K562 (cell line): ENCODE data around the gene APEX2. TPM values are rescaled to one million over a fixed set of nuclear protein-coding genes. Genes with fewer than 3 reads are reported as not detected.

Experiments
- CEBPB ChIP-seq: fragments of 450-650 bp; IDR thresholded peaks from 2 replicates; pipeline ENCODE4 v1.6.1; 2016; ENCODE audit warnings: missing genetic modification characterization, missing compliant biosample characterization
- CGGBP1 ChIP-seq: fragments of 250-450 bp; sonication (Bioruptor Pico); IDR thresholded peaks from 2 replicates; pipeline ENCODE4 v1.9.0; 2021; ENCODE audit warnings: mild to moderate bottlenecking
- DMBX1 ChIP-seq: fragments of 250-450 bp; sonication (Bioruptor Pico); IDR thresholded peaks from 2 replicates; pipeline ENCODE4 v1.8.0; 2022; ENCODE audit warnings: inconsistent platforms, mild to moderate bottlenecking, moderate library complexity, borderline replicate concordance
- DPF2 ChIP-seq: fragments of 450-650 bp; IDR thresholded peaks from 2 replicates; pipeline ENCODE4 v1.6.1; 2016
- E2F1 ChIP-seq: sonication (generic); formaldehyde crosslinking; IDR thresholded peaks from 2 replicates; pipeline ENCODE4 v1.8.1; 2023; ENCODE audit warnings: mild to moderate bottlenecking, missing genetic modification reagents, moderate library complexity
- GABPA ChIP-seq: fragments of 200-800 bp; sonication (Bioruptor generic); conservative IDR thresholded peaks from 2 replicates; pipeline ENCODE4 v1.6.1; 2016; ENCODE audit warnings: low read depth, missing genetic modification characterization, missing compliant biosample characterization
- GATAD2A ChIP-seq: fragments of 450-650 bp; IDR thresholded peaks from 2 replicates; pipeline ENCODE4 v1.6.1; 2017
- HNRNPLL ChIP-seq: fragments of 200-400 bp; formaldehyde crosslinking; IDR thresholded peaks from 2 replicates; pipeline ENCODE4 v1.6.1; 2017; ENCODE audit warnings: low read length, low read depth, mild to moderate bottlenecking; ENCODE audit not compliant: poor library complexity, severe bottlenecking
- ILK ChIP-seq: fragments of 450-650 bp; IDR thresholded peaks from 2 replicates; pipeline ENCODE4 v1.6.1; 2016; ENCODE audit warnings: missing genetic modification characterization, low read depth, mild to moderate bottlenecking, missing compliant biosample characterization, moderate library complexity, borderline replicate concordance
- KAT8 ChIP-seq: fragments of 450-650 bp; IDR thresholded peaks from 2 replicates; pipeline ENCODE4 v1.6.1; 2016; ENCODE audit warnings: low read depth, mild to moderate bottlenecking
- KDM1A ChIP-seq, 2 experiments: fragments of 450-650 bp; IDR thresholded peaks; 2 replicates each; pipeline ENCODE4 v1.6.1; 2016; ENCODE audit warnings: mild to moderate bottlenecking in 2 of 2
- MIER1 ChIP-seq: fragments of 450-650 bp; IDR thresholded peaks from 2 replicates; pipeline ENCODE4 v1.6.1; 2016; ENCODE audit warnings: antibody characterized with exemption, mild to moderate bottlenecking, low read depth
- NFE2 ChIP-seq: IDR thresholded peaks from 2 replicates; pipeline ENCODE4 v1.6.1; 2014; ENCODE audit warnings: antibody characterized with exemption, low read depth
- PCBP2 ChIP-seq: fragments of 200-400 bp; formaldehyde crosslinking; IDR thresholded peaks from 2 replicates; pipeline ENCODE4 v1.6.1; 2018; ENCODE audit warnings: low read length, low read depth, mild to moderate bottlenecking, moderate library complexity; ENCODE audit not compliant: poor library complexity, severe bottlenecking
- PHF8 ChIP-seq: fragments of 200-600 bp; sonication (generic); IDR thresholded peaks from 2 replicates; pipeline ENCODE4 v1.6.1; 2012; ENCODE audit warnings: mixed run types, mild to moderate bottlenecking, inconsistent platforms, low read length, moderate library complexity, borderline replicate concordance
- POLR2AphosphoS5 ChIP-seq: IDR thresholded peaks from 2 replicates; pipeline ENCODE4 v1.6.1; 2011; ENCODE audit warnings: mild to moderate bottlenecking, low read depth, low read length, moderate library complexity; ENCODE audit not compliant: control insufficient read depth, insufficient read depth
- SP1 ChIP-seq: sonication (generic); formaldehyde crosslinking; IDR thresholded peaks from 2 replicates; pipeline ENCODE4 v1.8.1; 2022; ENCODE audit warnings: mild to moderate bottlenecking, missing genetic modification reagents
- SREBF1 ChIP-seq: fragments of 150-350 bp; IDR thresholded peaks from 2 replicates; pipeline ENCODE4 v1.6.1; 2014; ENCODE audit warnings: antibody characterized with exemption, low read depth, low read length, borderline replicate concordance
- WHSC1 ChIP-seq: IDR thresholded peaks from one replicate; pipeline ENCODE4 v1.6.1; 2012; ENCODE audit warnings: low read length, control low read depth, inconsistent platforms
- ZC3H11A ChIP-seq: IDR thresholded peaks from 2 replicates; pipeline ENCODE4 v1.6.1; 2012; ENCODE audit warnings: low read depth, low read length, improper control_type of control experiment
- ZNF134 ChIP-seq: fragments of 250-450 bp; sonication (Bioruptor Pico); conservative IDR thresholded peaks from 2 replicates; pipeline ENCODE4 v1.4.0; 2020
- ZNF212 ChIP-seq: fragments of 450-650 bp; formaldehyde crosslinking; IDR thresholded peaks from 2 replicates; pipeline ENCODE4 v1.4.0; 2020; ENCODE audit warnings: mild to moderate bottlenecking
- ZNF699 ChIP-seq: fragments of 250-450 bp; sonication (Bioruptor Pico); IDR thresholded peaks from 2 replicates; pipeline ENCODE4 v1.8.0; 2021; ENCODE audit warnings: mild to moderate bottlenecking, moderate library complexity; ENCODE audit not compliant: insufficient replicate concordance
- ZNF830 ChIP-seq: fragments of 250-450 bp; sonication (Bioruptor Pico); IDR thresholded peaks from 2 replicates; pipeline ENCODE4 v1.5.0; 2021; ENCODE audit warnings: mild to moderate bottlenecking
- polyA plus RNA-seq, 8 experiments: library from polyadenylated mRNA; depleted of rRNA in 4 of 8; stranded (reverse) in 5 of 8; unstranded in 3 of 8; fragments of >200 nt; fragmentation: Nextera tagmentation in 2 of 8; fragmentation: Illumina TruSeq in 1 of 8; extraction: Ambion mirVana in 2 of 8; extraction: Trizol in 1 of 8; gene quantifications; 2 replicates each; pipeline versions ENCODE4 v1.2.1 to v1.2.3, GENCODE V29; 2011 to 2014; ENCODE audit warnings: inconsistent platforms in 1 of 8, missing spikeins in 1 of 8
- total RNA-seq, 7 experiments: library from RNA; depleted of rRNA in 6 of 7; stranded (reverse); fragments of >200 nt in 6 of 7; fragmentation: Illumina TruSeq in 2 of 7; extraction: Trizol in 2 of 7; gene quantifications; 2 replicates each; pipeline versions ENCODE4 v1.2.1 to v1.2.3, GENCODE V29; 2011 to 2021; ENCODE audit warnings: low replicate concordance in 1 of 7

The APEX2 gene
- total and polyA plus RNA-seq, 9 of the 15 experiments (the other 6 are each of a cell fraction or from before 2014, with no cell fraction given) = 9.4 to 34.2 (median 25.9) TPM

GRCh38 chrX:54992911-54993622 is 7.1 kb upstream of the APEX2 start (continued):
- TF ChIP-seq ZNF134 (no peak), WHSC1 (no peak), CGGBP1 (CRISPR knock-in tag) (no peak), PHF8 (no peak), MIER1 (no peak), ZC3H11A (no peak), ILK (tag) (no peak), SREBF1 (no peak), KAT8 (no peak), POLR2AphosphoS5 (0 out of 2 replicates have a peak, but pooled peaks have one; percentile 44), ZNF830 (CRISPR knock-in tag) (no peak), DPF2 (peak; percentile 52; the same call in 1 of the 2 replicates), GATAD2A (no peak), NFE2 (no peak), DMBX1 (CRISPR knock-in tag) (no peak), ZNF212 (CRISPR knock-in tag) (no peak), CEBPB (tag) (no peak), ZNF699 (CRISPR knock-in tag) (no peak), PCBP2 (no peak), E2F1 (CRISPR knock-in tag) (no peak), KDM1A (IDR thresholded peaks at IDR 0.05) (peak; percentile 63 to 78), GABPA (tag) (no peak), HNRNPLL (no peak), SP1 (no peak)
